Measurements from ENCODE around the gene SORL1.
A peak's percentile ranks its signal among the peaks of the same experiment; 100 is the strongest.

SORL1 gene

GRCh38 chr11:121446752-121447156, 5.4 kb upstream of the SORL1 start:
- TF ChIP-seq, protein P1, sequence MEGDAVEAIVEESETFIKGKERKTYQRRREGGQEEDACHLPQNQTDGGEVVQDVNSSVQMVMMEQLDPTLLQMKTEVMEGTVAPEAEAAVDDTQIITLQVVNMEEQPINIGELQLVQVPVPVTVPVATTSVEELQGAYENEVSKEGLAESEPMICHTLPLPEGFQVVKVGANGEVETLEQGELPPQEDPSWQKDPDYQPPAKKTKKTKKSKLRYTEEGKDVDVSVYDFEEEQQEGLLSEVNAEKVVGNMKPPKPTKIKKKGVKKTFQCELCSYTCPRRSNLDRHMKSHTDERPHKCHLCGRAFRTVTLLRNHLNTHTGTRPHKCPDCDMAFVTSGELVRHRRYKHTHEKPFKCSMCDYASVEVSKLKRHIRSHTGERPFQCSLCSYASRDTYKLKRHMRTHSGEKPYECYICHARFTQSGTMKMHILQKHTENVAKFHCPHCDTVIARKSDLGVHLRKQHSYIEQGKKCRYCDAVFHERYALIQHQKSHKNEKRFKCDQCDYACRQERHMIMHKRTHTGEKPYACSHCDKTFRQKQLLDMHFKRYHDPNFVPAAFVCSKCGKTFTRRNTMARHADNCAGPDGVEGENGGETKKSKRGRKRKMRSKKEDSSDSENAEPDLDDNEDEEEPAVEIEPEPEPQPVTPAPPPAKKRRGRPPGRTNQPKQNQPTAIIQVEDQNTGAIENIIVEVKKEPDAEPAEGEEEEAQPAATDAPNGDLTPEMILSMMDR (conservative IDR thresholded peaks at IDR 0.05; ENCODE audit: low read depth, low read length): peak; percentile 43
- no peak for DNase-seq (ENCODE audit: low read depth)

GRCh38 chr11:121448011-121448410, 4.1 kb upstream of the SORL1 start:
- no peak overlapping the region for H3K4me3 ChIP-seq (ENCODE audit: low read length)
- TF ChIP-seq, protein P1 (conservative IDR thresholded peaks at IDR 0.05; ENCODE audit: low read depth, low read length): no peak
- DNase-seq (ENCODE audit: low read depth): no peak

More at GRCh38 chr11:121446752-121447156, 5.4 kb upstream of the SORL1 start:
- H3K4me3 ChIP-seq (ENCODE audit: low read length): no peak overlapping the region

- DNase-seq (ENCODE audit: low read depth): no peak
- TF ChIP-seq, protein P1 (conservative IDR thresholded peaks at IDR 0.05; ENCODE audit: low read depth, low read length): no peak
- H3K4me3 ChIP-seq (ENCODE audit: low read length): no peak overlapping the region
Observed at GRCh38 chr11:121448431-121448941, 3.6 kb upstream of the SORL1 start.

- no peak for DNase-seq (ENCODE audit: low read depth)
- TF ChIP-seq, protein P1 (conservative IDR thresholded peaks at IDR 0.05; ENCODE audit: low read depth, low read length): no peak
- H3K4me3 ChIP-seq (ENCODE audit: low read length): no peak overlapping the region
Observed at GRCh38 chr11:121449123-121449522, 3.0 kb upstream of the SORL1 start.

GRCh38 chr11:121449626-121450025, 2.5 kb upstream of the SORL1 start:
- TF ChIP-seq, protein P1 (conservative IDR thresholded peaks at IDR 0.05; ENCODE audit: low read depth, low read length): no peak
- H3K4me3 ChIP-seq (ENCODE audit: low read length): no peak overlapping the region
- no peak for DNase-seq (ENCODE audit: low read depth)

DNA sequence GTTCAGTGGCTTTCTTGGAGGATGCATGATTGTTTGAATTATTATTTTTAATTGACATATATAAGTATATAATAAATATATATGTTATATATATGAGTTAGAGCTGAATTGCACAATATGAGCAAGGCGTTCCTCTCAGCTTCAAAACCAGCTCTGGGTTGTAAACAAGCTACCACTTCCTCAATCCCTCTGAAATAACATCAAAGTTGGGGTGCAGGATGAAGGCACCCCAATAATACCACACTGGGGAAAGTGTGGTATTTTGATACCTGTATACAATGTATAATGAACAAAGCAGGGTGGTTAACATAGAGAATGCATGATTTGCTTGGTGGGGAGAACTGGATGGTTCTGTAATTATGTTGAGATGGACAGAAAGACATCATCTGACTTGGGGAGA, 1.7 kb upstream of the SORL1 start:
- TF ChIP-seq, protein P1 (conservative IDR thresholded peaks at IDR 0.05; ENCODE audit: low read depth, low read length): no peak
- no peak overlapping the region for H3K4me3 ChIP-seq (ENCODE audit: low read length)
- DNase-seq (ENCODE audit: low read depth): no peak

DNA sequence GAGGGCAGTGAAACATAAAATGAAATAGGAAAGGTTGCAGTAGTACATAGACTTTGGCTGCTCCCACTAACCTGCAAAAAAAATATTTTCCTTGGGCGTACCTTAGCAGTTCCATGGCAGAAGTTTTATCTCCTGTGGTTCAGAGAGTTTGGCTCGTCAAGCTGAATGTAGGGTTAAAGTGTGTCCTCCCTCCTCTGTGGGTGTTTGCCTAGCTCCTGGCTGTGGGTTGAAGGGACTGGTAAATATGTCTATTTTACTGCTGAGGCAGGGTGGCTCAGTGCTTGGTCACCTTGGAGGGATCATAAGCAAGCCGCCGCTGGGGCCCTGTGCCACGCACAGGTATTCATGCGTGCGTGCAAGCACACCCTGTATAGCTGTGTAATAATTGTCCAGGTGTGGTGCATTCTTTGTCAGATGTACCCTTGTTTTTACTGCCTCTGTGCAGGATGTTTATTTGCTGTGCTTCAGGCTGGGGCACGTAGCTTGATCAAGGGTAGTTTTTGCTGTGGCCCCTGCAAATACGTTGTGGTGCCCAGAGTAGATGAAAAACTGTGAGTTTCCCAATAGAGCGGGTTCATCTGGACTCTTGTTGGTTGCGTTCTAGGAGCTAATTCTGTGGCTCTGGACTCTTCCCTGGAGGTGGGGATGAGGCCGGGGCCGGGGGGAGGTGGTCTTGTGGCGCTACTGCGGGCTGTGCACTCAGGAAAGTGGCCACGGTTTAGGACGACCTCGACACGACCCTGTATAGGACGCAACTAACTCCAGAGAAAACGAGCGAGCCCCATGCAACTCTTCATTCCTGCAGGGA, 732 bp upstream of the SORL1 start:
- DNase-seq (ENCODE audit: low read depth): no peak
- H3K4me3 ChIP-seq (ENCODE audit: low read length): peak overlapping the region; percentile 85
- TF ChIP-seq, protein P1 (conservative IDR thresholded peaks at IDR 0.05; ENCODE audit: low read depth, low read length): no peak

Measured in retinal pigment epithelial cell (primary cell).